ENCODE results near the gene ELANE. TPM values are rescaled to one million over a fixed set of nuclear protein-coding genes. Genes with fewer than 3 reads are reported as not detected.

Gene ELANE
- total RNA-seq, 2 donors from 2014 or later = 1.5 to 2.4 TPM

DNA sequence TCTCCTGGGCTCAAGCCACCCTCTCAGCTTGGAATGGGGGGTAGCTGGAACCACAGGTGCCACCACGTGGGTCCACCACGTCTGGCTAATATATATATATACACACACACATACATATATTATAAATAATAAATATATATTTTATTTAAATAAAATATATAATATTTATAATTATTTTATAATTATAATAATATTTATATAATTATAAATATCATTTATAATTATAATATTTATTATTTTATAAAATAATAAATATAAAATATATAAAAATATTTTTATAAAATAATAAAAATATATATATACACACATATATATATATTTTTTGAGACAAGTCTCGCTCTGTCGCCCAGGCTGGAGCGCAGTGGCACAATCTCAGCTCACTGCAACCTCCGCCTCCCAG lies 2.4 kb downstream of the ELANE start:
- DNase-seq (no peak), ATAC-seq (no peak)
- intact Hi-C loops (cut with DNase I) = loop anchor here (10.0 kb wide), 2 partner anchors 80 to 130 kb away; partner anchors contain the start of gene WDR18 (in 1 of the 2)

GRCh38 chr19:855142-855541 lies 3.0 kb downstream of the ELANE start:
- intact Hi-C loops (cut with DNase I) = loop anchor here (10.0 kb wide), 2 partner anchors 80 to 130 kb away; partner anchors contain the start of gene WDR18 (in 1 of the 2)
- ATAC-seq (no peak), DNase-seq (no peak)

GRCh38 chr19:855566-856120 lies 3.5 kb downstream of the ELANE start:
- intact Hi-C loops (cut with DNase I) = loop anchor here (10.0 kb wide), 2 partner anchors 81 to 129 kb away; partner anchors contain the start of gene WDR18 (in 1 of the 2)
- no peak for DNase-seq
- ATAC-seq = no peak

GRCh38 chr19:858284-858683 lies 6.2 kb downstream of the ELANE start:
- ATAC-seq = no peak
- intact Hi-C loops (cut with DNase I) = loop anchor here (10.0 kb wide), 2 partner anchors 83 to 127 kb away; partner anchors contain the start of gene WDR18 (in 1 of the 2)
- DNase-seq = no peak

- ATAC-seq (peak; percentile 47 to 71), DNase-seq (peak; percentile 71)
- intact Hi-C loops (cut with DNase I) = loop anchor here (10.0 kb wide), 2 partner anchors 84 to 126 kb away; partner anchors contain the start of gene WDR18 (in 1 of the 2)
Observed at GRCh38 chr19:858868-859843, 7.1 kb downstream of the ELANE start, which contains the start of gene CFD. Gene CFD, plus strand, starts transcription at chr19:859664. Its CDS starts 26 bp downstream, at chr19:859690.

DNA sequence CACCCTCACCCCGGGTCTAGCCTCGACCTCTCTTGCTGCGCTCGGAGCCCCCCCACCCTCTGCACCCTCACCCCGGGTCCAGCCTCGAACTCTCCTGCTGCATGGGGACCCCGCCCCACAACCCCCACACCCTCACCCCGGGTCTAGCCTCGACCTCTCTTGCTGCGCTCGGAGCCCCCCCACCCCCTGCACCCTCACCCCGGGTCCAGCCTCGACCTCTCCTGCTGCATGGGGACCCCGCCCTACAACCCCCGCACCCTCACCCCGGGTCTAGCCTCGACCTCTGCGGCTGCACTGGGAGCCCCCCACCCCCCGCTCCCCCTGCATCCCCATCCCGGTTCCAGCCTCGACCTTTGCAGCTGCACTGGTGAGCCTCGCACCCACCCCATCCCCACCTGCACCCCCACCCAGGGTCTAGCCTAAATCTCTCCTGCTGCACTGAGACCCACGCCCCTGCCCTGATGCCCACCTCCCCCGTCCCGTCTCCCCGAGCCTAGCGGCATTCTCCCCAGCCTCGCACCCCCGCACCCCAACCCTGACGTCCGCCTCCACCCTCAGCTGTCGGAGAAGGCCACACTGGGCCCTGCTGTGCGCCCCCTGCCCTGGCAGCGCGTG lies 9.1 kb downstream of the ELANE start:
- ATAC-seq = no peak
- intact Hi-C loops (cut with DNase I) = loop anchor here (5.0 kb wide), 1 partner anchor 56 kb away; the partner anchor contains the start of gene KISS1R (in 2 of the 2)

DNA sequence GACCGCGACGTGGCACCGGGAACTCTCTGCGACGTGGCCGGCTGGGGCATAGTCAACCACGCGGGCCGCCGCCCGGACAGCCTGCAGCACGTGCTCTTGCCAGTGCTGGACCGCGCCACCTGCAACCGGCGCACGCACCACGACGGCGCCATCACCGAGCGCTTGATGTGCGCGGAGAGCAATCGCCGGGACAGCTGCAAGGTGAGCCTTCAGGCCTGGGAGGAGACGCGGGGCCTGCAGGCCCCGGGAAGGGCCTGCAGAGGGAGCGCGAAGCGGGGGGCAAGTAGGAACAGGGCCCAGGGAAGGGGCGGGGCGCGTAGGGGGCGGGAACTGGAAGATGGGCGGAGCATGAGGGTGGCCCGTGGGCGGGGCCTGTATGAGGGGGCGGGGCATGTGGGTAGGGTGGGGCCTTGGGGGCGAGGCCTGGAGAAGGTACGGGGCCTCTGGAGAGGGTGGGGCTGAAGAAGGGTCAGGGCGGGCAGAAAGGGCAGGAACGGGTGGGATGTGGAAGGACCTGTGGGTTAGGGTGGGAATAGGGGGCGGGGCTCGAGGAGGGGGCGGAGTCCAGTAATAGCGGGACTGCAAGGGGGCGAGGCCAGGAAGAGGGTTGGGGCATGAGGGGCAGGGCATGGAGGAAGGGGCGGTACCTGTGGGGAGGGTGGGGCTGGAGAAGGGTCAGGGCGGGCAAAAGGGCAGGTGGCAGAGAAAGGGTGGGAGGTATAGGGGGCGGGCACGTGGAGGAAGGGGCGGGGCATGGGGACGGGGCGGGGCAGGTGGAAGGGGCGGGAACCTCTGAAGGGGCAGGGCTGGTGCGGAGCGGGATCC lies 9.9 kb downstream of the ELANE start:
- intact Hi-C loops (cut with DNase I) = loop anchor here (5.0 kb wide), 1 partner anchor 55 kb away; the partner anchor contains the start of gene KISS1R (in 2 of the 2)
- no peak for DNase-seq
- ATAC-seq = peak in 1 of 2 donors; percentile 9

More for the DNA sequence above, 9.1 kb downstream of the ELANE start:
- DNase-seq = no peak

DNA sequence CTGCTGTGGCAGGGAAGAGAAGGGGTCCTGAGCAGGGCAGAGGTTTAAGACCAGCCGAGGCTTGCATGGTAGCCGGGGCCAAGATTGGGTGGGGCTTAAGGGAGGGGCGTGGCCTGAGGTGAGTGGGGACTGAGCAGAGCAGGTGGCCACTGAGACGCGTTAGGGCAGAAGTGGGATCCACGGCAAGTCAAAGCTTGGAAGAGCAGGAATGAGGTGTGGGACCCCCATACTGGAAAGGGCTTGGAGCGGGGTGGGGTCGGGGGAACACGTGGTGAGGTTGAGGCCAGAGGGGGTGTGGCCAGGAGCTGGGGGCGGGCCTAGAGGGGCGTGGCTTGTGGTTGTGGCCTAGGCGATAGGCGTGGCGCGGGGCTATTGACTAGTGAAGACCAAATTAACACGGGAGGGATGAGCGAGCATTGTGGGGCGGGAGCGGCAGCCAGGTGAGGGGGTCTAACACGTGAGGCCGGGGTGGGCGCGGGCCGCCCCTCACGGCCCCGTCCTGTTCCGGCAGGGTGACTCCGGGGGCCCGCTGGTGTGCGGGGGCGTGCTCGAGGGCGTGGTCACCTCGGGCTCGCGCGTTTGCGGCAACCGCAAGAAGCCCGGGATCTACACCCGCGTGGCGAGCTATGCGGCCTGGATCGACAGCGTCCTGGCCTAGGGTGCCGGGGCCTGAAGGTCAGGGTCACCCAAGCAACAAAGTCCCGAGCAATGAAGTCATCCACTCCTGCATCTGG lies 10.6 kb downstream of the ELANE start:
- intact Hi-C loops (cut with DNase I) = loop anchor here (5.0 kb wide), 1 partner anchor 55 kb away; the partner anchor contains the start of gene KISS1R (in 2 of the 2)
- ATAC-seq = peak in 1 of 2 donors; percentile 35
- DNase-seq = peak; percentile 75

DNA sequence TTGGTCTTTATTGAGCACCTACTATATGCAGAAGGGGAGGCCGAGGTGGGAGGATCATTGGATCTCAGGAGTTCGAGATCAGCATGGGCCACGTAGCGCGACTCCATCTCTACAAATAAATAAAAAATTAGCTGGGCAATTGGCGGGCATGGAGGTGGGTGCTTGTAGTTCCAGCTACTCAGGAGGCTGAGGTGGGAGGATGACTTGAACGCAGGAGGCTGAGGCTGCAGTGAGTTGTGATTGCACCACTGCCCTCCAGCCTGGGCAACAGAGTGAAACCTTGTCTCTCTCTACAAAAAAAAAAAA lies 11.2 kb downstream of the ELANE start:
- DNase-seq = no peak
- no peak for ATAC-seq
- intact Hi-C loops (cut with DNase I) = loop anchor here (5.0 kb wide), 1 partner anchor 54 kb away; the partner anchor contains the start of gene KISS1R (in 2 of the 2)

GRCh38 chr19:866769-867300 lies 14.7 kb downstream of the ELANE start:
- ATAC-seq (no peak), DNase-seq (no peak)
- intact Hi-C loops (cut with DNase I) = no loop called here

- intact Hi-C loops (cut with DNase I) = no loop called here
- ATAC-seq (peak in 1 of 2 donors; percentile 12), DNase-seq (no peak)
Observed at GRCh38 chr19:867301-867793, 15.2 kb downstream of the ELANE start.

- DNase-seq (no peak), ATAC-seq (no peak)
- intact Hi-C loops (cut with DNase I) = no loop called here
Observed at GRCh38 chr19:867855-868457, 15.9 kb downstream of the ELANE start.

DNA sequence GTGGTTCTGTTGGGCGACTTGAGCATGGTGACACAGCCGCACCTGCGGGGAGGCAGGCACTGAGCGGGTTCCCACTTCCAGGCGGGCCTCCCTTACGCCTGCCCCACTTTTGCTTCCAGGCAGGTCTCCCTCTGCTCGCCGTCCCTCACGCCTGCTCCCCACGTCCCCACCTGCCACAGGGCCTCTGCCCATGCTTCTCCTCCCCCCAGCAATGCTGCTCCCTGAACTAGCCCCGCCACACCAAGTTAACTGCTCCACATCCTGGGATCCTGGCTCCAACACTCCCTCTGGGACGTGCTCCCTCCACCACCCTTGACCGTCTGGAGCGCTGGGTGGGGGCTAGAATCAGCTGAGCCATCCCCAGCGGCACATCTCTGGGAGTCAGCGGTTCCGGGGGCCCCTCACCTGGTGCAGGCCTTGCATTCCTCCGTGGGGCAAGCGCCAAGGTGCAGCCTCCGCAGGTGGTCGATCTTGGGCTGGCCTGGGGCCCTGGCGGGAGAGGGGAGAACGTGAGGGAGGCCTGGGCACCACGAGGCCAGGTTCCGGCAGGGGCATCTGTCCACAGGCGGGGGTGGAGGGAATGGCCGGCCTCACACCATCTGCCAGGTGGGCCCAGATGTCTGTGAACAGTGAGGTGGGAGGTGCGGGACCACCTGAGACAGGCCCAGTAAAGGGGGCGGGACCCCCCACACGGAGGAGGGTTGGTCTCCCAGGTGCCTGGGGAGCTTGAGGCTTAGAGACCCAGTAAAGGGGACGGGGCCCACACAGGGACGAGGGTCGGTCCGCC lies 16.5 kb downstream of the ELANE start:
- no peak for DNase-seq
- no peak for ATAC-seq
- intact Hi-C loops (cut with DNase I) = no loop called here

- intact Hi-C loops (cut with DNase I) = no loop called here
- ATAC-seq = peak; percentile 46 to 58
- DNase-seq = peak; percentile 79
Observed at GRCh38 chr19:869245-870177, 17.4 kb downstream of the ELANE start.

- intact Hi-C loops (cut with DNase I) = no loop called here
- DNase-seq (no peak), ATAC-seq (no peak)
Observed at GRCh38 chr19:870314-870713, 18.2 kb downstream of the ELANE start.

All from left cardiac atrium (tissue), 4 donors.